ENCODE data around the gene TIFAB.

The TIFAB gene

GRCh38 chr5:135454946-135455345, 2.8 kb upstream of the TIFAB start:
- Histone ChIP-seq H3K9me3 (ENCODE audit: control insufficient read depth, low read length) (no peaks in the 10 kb centered on the region), H3K27me3 (replicated peaks; ENCODE audit: control insufficient read depth, insufficient read depth, low read length) (no peaks in the 10 kb centered on the region), H3K36me3 (ENCODE audit: control insufficient read depth, insufficient read depth, low read length, severe bottlenecking) (no peaks in the 10 kb centered on the region), H3K4me3 (ENCODE audit: low read length) (no peak overlapping the region), H3K9ac (ENCODE audit: low read length) (no peak overlapping the region), H3K4me1 (ENCODE audit: control insufficient read depth, insufficient read depth, low read length) (peaks cover 50% of the 10 kb centered on the region)
- DNase-seq (ENCODE audit: low read depth): no peak

- Histone ChIP-seq H3K36me3 (ENCODE audit: control insufficient read depth, insufficient read depth, low read length, severe bottlenecking) (no peaks in the 10 kb centered on the region), H3K9me3 (ENCODE audit: control insufficient read depth, low read length) (no peaks in the 10 kb centered on the region), H3K27me3 (replicated peaks; ENCODE audit: control insufficient read depth, insufficient read depth, low read length) (no peaks in the 10 kb centered on the region), H3K4me3 (ENCODE audit: low read length) (no peak overlapping the region), H3K9ac (ENCODE audit: low read length) (no peak overlapping the region), H3K4me1 (ENCODE audit: control insufficient read depth, insufficient read depth, low read length) (peaks cover 42% of the 10 kb centered on the region)
- no peak for DNase-seq (ENCODE audit: low read depth)
Measured at GRCh38 chr5:135453613-135454012, 1.5 kb upstream of the TIFAB start.

- no peak overlapping the region for H3K4me3 ChIP-seq (ENCODE audit: low read length)
- no peaks in the 10 kb centered on the region for H3K9me3 ChIP-seq (ENCODE audit: control insufficient read depth, low read length)
- peaks cover 24% of the 10 kb centered on the region for H3K4me1 ChIP-seq (ENCODE audit: control insufficient read depth, insufficient read depth, low read length)
- DNase-seq (ENCODE audit: low read depth): no peak
- H3K9ac ChIP-seq (ENCODE audit: low read length): no peak overlapping the region
- peaks cover 5% of the 10 kb centered on the region for H3K27me3 ChIP-seq (replicated peaks; ENCODE audit: control insufficient read depth, insufficient read depth, low read length)
- H3K36me3 ChIP-seq (ENCODE audit: control insufficient read depth, insufficient read depth, low read length, severe bottlenecking): no peaks in the 10 kb centered on the region
Measured at GRCh38 chr5:135451581-135452320, 400 bp downstream of the TIFAB start.

GRCh38 chr5:135450952-135451351, 1.2 kb downstream of the TIFAB start:
- Histone ChIP-seq H3K4me3 (ENCODE audit: low read length) (no peak overlapping the region), H3K4me1 (ENCODE audit: control insufficient read depth, insufficient read depth, low read length) (peaks cover 16% of the 10 kb centered on the region), H3K9ac (ENCODE audit: low read length) (no peak overlapping the region), H3K9me3 (ENCODE audit: control insufficient read depth, low read length) (no peaks in the 10 kb centered on the region), H3K27me3 (replicated peaks; ENCODE audit: control insufficient read depth, insufficient read depth, low read length) (peaks cover 5% of the 10 kb centered on the region), H3K36me3 (ENCODE audit: control insufficient read depth, insufficient read depth, low read length, severe bottlenecking) (no peaks in the 10 kb centered on the region)
- DNase-seq (ENCODE audit: low read depth): no peak

GRCh38 chr5:135450336-135450735, 1.8 kb downstream of the TIFAB start:
- Histone ChIP-seq H3K9ac (ENCODE audit: low read length) (no peak overlapping the region), H3K9me3 (ENCODE audit: control insufficient read depth, low read length) (no peaks in the 10 kb centered on the region), H3K27me3 (replicated peaks; ENCODE audit: control insufficient read depth, insufficient read depth, low read length) (peaks cover 10% of the 10 kb centered on the region), H3K36me3 (ENCODE audit: control insufficient read depth, insufficient read depth, low read length, severe bottlenecking) (no peaks in the 10 kb centered on the region), H3K4me3 (ENCODE audit: low read length) (no peak overlapping the region), H3K4me1 (ENCODE audit: control insufficient read depth, insufficient read depth, low read length) (peaks cover 11% of the 10 kb centered on the region)
- DNase-seq (ENCODE audit: low read depth): no peak

GRCh38 chr5:135449644-135450043, 2.5 kb downstream of the TIFAB start:
- Histone ChIP-seq H3K4me1 (ENCODE audit: control insufficient read depth, insufficient read depth, low read length) (peaks cover 11% of the 10 kb centered on the region), H3K27me3 (replicated peaks; ENCODE audit: control insufficient read depth, insufficient read depth, low read length) (peaks cover 10% of the 10 kb centered on the region), H3K36me3 (ENCODE audit: control insufficient read depth, insufficient read depth, low read length, severe bottlenecking) (no peaks in the 10 kb centered on the region), H3K9ac (ENCODE audit: low read length) (no peak overlapping the region), H3K9me3 (ENCODE audit: control insufficient read depth, low read length) (no peaks in the 10 kb centered on the region), H3K4me3 (ENCODE audit: low read length) (no peak overlapping the region)
- DNase-seq (ENCODE audit: low read depth): no peak

- H3K9ac ChIP-seq (ENCODE audit: low read length): no peak overlapping the region
- peaks cover 11% of the 10 kb centered on the region for H3K4me1 ChIP-seq (ENCODE audit: control insufficient read depth, insufficient read depth, low read length)
- peaks cover 14% of the 10 kb centered on the region for H3K27me3 ChIP-seq (replicated peaks; ENCODE audit: control insufficient read depth, insufficient read depth, low read length)
- no peak overlapping the region for H3K4me3 ChIP-seq (ENCODE audit: low read length)
- H3K9me3 ChIP-seq (ENCODE audit: control insufficient read depth, low read length): no peaks in the 10 kb centered on the region
- H3K36me3 ChIP-seq (ENCODE audit: control insufficient read depth, insufficient read depth, low read length, severe bottlenecking): no peaks in the 10 kb centered on the region
- DNase-seq (ENCODE audit: low read depth): peak; percentile 12
Measured at GRCh38 chr5:135448791-135449507, 3.2 kb downstream of the TIFAB start.

GRCh38 chr5:135448071-135448739, 3.9 kb downstream of the TIFAB start:
- Histone ChIP-seq H3K36me3 (ENCODE audit: control insufficient read depth, insufficient read depth, low read length, severe bottlenecking) (no peaks in the 10 kb centered on the region), H3K27me3 (replicated peaks; ENCODE audit: control insufficient read depth, insufficient read depth, low read length) (peaks cover 14% of the 10 kb centered on the region), H3K4me3 (ENCODE audit: low read length) (no peak overlapping the region), H3K9ac (ENCODE audit: low read length) (no peak overlapping the region), H3K9me3 (ENCODE audit: control insufficient read depth, low read length) (no peaks in the 10 kb centered on the region), H3K4me1 (ENCODE audit: control insufficient read depth, insufficient read depth, low read length) (peaks cover 11% of the 10 kb centered on the region)
- no peak for DNase-seq (ENCODE audit: low read depth)

- Histone ChIP-seq H3K27me3 (replicated peaks; ENCODE audit: control insufficient read depth, insufficient read depth, low read length) (peaks cover 14% of the 10 kb centered on the region), H3K4me1 (ENCODE audit: control insufficient read depth, insufficient read depth, low read length) (peaks cover 11% of the 10 kb centered on the region), H3K9ac (ENCODE audit: low read length) (no peak within 1 kb of the TSS), H3K36me3 (ENCODE audit: control insufficient read depth, insufficient read depth, low read length, severe bottlenecking) (no peaks in the 10 kb centered on the region), H3K9me3 (ENCODE audit: control insufficient read depth, low read length) (no peaks in the 10 kb centered on the region), H3K4me3 (ENCODE audit: low read length) (no peak within 1 kb of the TSS)
- no peak for DNase-seq (ENCODE audit: low read depth)
Measured at GRCh38 chr5:135447298-135447929, 4.7 kb downstream of the TIFAB start, which contains the start of gene DCANP1. Gene DCANP1, minus strand, starts transcription at chr5:135447348. Its CDS starts 240 bp downstream, at chr5:135447108.

GRCh38 chr5:135446615-135447014, 5.5 kb downstream of the TIFAB start:
- no peak overlapping the region for H3K4me3 ChIP-seq (ENCODE audit: low read length)
- H3K27me3 ChIP-seq (replicated peaks; ENCODE audit: control insufficient read depth, insufficient read depth, low read length): peaks cover 14% of the 10 kb centered on the region
- peaks cover 11% of the 10 kb centered on the region for H3K4me1 ChIP-seq (ENCODE audit: control insufficient read depth, insufficient read depth, low read length)
- DNase-seq (ENCODE audit: low read depth): no peak
- H3K9me3 ChIP-seq (ENCODE audit: control insufficient read depth, low read length): no peaks in the 10 kb centered on the region
- no peak overlapping the region for H3K9ac ChIP-seq (ENCODE audit: low read length)
- no peaks in the 10 kb centered on the region for H3K36me3 ChIP-seq (ENCODE audit: control insufficient read depth, insufficient read depth, low read length, severe bottlenecking)

GRCh38 chr5:135446206-135446605, 5.9 kb downstream of the TIFAB start:
- Histone ChIP-seq H3K9ac (ENCODE audit: low read length) (no peak overlapping the region), H3K4me1 (ENCODE audit: control insufficient read depth, insufficient read depth, low read length) (peaks cover 11% of the 10 kb centered on the region), H3K4me3 (ENCODE audit: low read length) (no peak overlapping the region), H3K9me3 (ENCODE audit: control insufficient read depth, low read length) (no peaks in the 10 kb centered on the region), H3K36me3 (ENCODE audit: control insufficient read depth, insufficient read depth, low read length, severe bottlenecking) (no peaks in the 10 kb centered on the region), H3K27me3 (replicated peaks; ENCODE audit: control insufficient read depth, insufficient read depth, low read length) (peaks cover 14% of the 10 kb centered on the region)
- DNase-seq (ENCODE audit: low read depth): no peak

Measured in adipocyte (in vitro differentiated cells).